DOHH2 (cell line): ENCODE measurements around the gene ADCY3.

ENCODE experiments used
- H3F3A ChIP-seq: fragments of 200-600 bp; sonication (generic), shearing (Covaris generic); 2 replicates; pipeline ENCODE4 v1.6.0; 2016; ENCODE audit warnings: antibody characterized with exemption, mild to moderate bottlenecking; ENCODE audit not compliant: control insufficient read depth, insufficient read depth
- H3K27ac ChIP-seq: fragments of 200-600 bp; sonication (generic); 2 replicates; pipeline ENCODE4 v1.5.1; 2014; ENCODE audit warnings: low read depth, mild to moderate bottlenecking, low read length, moderate library complexity
- H3K27me3 ChIP-seq: fragments of 200-600 bp; sonication (generic); 2 replicates; pipeline ENCODE4 v1.6.1; 2014; ENCODE audit warnings: mild to moderate bottlenecking, low read length, mixed read lengths; ENCODE audit not compliant: control insufficient read depth
- H3K36me3 ChIP-seq: fragments of 200-600 bp; sonication (generic); 2 replicates; pipeline ENCODE4 v1.6.1; 2014; ENCODE audit warnings: mild to moderate bottlenecking, low read length, moderate library complexity, mixed read lengths; ENCODE audit not compliant: control insufficient read depth
- H3K4me1 ChIP-seq: fragments of 200-600 bp; sonication (generic); 2 replicates; pipeline ENCODE4 v1.6.1; 2014; ENCODE audit warnings: mild to moderate bottlenecking, low read length, mixed read lengths; ENCODE audit not compliant: control insufficient read depth
- H3K4me2 ChIP-seq: fragments of 200-600 bp; sonication (generic); 2 replicates; pipeline ENCODE4 v1.6.0; 2014; ENCODE audit warnings: mild to moderate bottlenecking, low read length, moderate library complexity
- H3K4me3 ChIP-seq: fragments of 200-600 bp; sonication (generic); 2 replicates; pipeline ENCODE4 v1.5.1; 2014; ENCODE audit warnings: mild to moderate bottlenecking, low read length, mixed read lengths
- H3K79me2 ChIP-seq: fragments of 200-600 bp; sonication (generic); 2 replicates; pipeline ENCODE4 v1.6.1; 2014; ENCODE audit warnings: mild to moderate bottlenecking, low read length, mixed read lengths; ENCODE audit not compliant: control insufficient read depth
- H3K9me2 ChIP-seq: fragments of 200-600 bp; sonication (generic); replicated peaks from 2 replicates; pipeline ENCODE4 v1.6.1; 2014; ENCODE audit warnings: mild to moderate bottlenecking, low read length, mixed read lengths; ENCODE audit not compliant: control insufficient read depth
- H3K9me3 ChIP-seq: fragments of 200-600 bp; sonication (generic); 2 replicates; pipeline ENCODE4 v1.6.1; 2014; ENCODE audit warnings: antibody characterized with exemption, low read length, mixed read lengths; ENCODE audit not compliant: control insufficient read depth, insufficient read depth
- H4K20me1 ChIP-seq: fragments of 200-600 bp; sonication (generic); 2 replicates; pipeline ENCODE4 v1.6.0; 2014; ENCODE audit warnings: low read depth, mild to moderate bottlenecking, antibody characterized with exemption, low read length, moderate library complexity; ENCODE audit not compliant: control insufficient read depth, insufficient read depth
- EZH2phosphoT487 ChIP-seq: fragments of 200-600 bp; sonication (generic); IDR thresholded peaks from 2 replicates; pipeline ENCODE4 v1.6.1; 2017; ENCODE audit warnings: borderline replicate concordance, mild to moderate bottlenecking, antibody characterized with exemption, low read length, moderate library complexity, mixed read lengths
- TF ChIP-seq, protein P1 (sequence below): fragments of 200-600 bp; sonication (generic); IDR thresholded peaks from one replicate; pipeline ENCODE4 v1.5.1; 2014; ENCODE audit warnings: antibody characterized with exemption, mild to moderate bottlenecking, low read depth, low read length; ENCODE audit not compliant: poor library complexity, severe bottlenecking

The ADCY3 gene

DNA sequence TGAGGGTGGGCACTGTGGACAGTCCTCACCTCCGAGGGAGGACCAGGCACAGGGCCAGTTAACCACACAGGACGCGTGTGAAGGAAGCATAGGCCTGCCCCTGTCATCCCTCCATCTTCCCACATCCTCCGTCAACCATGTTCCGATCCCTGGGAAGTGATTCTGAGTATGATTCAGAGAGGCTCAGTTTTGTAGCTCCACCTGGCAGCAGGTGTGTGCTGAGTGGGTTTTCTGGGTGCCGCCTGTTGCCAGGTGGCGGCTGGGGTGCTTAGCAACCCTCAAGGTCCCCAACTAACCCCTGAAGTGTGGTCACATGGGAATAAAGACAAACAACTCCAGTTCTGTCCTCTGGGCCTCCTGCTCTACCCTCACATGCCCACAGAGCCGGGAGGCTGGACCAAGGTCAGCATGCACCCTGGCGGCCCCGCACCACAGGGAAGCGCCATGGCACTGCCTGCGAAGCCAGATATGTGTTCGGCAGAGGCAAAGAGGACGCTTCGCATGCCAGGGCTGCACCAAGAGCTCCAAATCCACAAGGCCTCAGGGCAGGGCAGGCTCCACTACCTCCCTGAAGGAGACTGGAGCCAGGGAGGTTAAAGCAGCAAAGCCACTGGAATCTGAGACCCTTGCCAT is 60.0 kb downstream of the ADCY3 start:
- no peaks in the 10 kb centered on the region for H3K27me3 ChIP-seq
- TF ChIP-seq, protein P1, sequence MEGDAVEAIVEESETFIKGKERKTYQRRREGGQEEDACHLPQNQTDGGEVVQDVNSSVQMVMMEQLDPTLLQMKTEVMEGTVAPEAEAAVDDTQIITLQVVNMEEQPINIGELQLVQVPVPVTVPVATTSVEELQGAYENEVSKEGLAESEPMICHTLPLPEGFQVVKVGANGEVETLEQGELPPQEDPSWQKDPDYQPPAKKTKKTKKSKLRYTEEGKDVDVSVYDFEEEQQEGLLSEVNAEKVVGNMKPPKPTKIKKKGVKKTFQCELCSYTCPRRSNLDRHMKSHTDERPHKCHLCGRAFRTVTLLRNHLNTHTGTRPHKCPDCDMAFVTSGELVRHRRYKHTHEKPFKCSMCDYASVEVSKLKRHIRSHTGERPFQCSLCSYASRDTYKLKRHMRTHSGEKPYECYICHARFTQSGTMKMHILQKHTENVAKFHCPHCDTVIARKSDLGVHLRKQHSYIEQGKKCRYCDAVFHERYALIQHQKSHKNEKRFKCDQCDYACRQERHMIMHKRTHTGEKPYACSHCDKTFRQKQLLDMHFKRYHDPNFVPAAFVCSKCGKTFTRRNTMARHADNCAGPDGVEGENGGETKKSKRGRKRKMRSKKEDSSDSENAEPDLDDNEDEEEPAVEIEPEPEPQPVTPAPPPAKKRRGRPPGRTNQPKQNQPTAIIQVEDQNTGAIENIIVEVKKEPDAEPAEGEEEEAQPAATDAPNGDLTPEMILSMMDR, result no peak
- TF ChIP-seq EZH2phosphoT487, result no peak
- H3K4me2 ChIP-seq, result no peak overlapping the region
- no peak overlapping the region for H3K4me3 ChIP-seq
- no peak overlapping the region for H3K27ac ChIP-seq
- H3K9me3 ChIP-seq, result no peaks in the 10 kb centered on the region
- H3K4me1 ChIP-seq, result no peaks in the 10 kb centered on the region
- H3F3A ChIP-seq, result no peaks in the 10 kb centered on the region
- peaks cover 13% of the 10 kb centered on the region; the same call in 1 of the 2 replicates for H3K36me3 ChIP-seq
- H3K79me2 ChIP-seq, result peaks cover 4% of the 10 kb centered on the region
- no peaks in the 10 kb centered on the region for H4K20me1 ChIP-seq
- H3K9me2 ChIP-seq, result no peaks in the 10 kb centered on the region

DNA sequence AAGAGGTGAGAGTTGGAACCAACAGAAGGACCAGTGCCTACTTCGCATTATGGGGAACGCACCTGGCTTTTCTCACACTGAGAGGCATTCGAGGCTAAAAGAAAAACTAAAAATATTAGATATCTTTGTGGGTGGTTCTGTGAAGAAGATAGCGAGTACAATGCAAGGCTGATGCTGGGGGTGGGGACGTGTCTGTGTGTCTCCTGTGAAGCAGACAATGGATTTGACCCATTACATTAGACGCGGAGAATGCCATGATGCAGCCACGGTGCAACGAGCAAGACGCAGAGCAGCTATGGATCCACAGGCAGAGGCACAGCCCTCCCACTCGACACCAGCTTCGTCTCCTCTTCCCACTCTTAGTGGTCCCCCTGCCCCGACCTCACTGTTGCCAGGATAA is 61.0 kb downstream of the ADCY3 start:
- H3K4me1 ChIP-seq, result no peaks in the 10 kb centered on the region
- H3K79me2 ChIP-seq, result peaks cover 4% of the 10 kb centered on the region
- no peak overlapping the region for H3K4me3 ChIP-seq
- no peaks in the 10 kb centered on the region for H4K20me1 ChIP-seq
- H3F3A ChIP-seq, result no peaks in the 10 kb centered on the region
- peaks cover 21% of the 10 kb centered on the region for H3K36me3 ChIP-seq
- no peak overlapping the region for H3K4me2 ChIP-seq
- H3K9me3 ChIP-seq, result no peaks in the 10 kb centered on the region
- no peaks in the 10 kb centered on the region for H3K27me3 ChIP-seq
- H3K9me2 ChIP-seq, result no peaks in the 10 kb centered on the region
- H3K27ac ChIP-seq, result no peak overlapping the region
- TF ChIP-seq, protein P1, result no peak
- TF ChIP-seq EZH2phosphoT487, result no peak

DNA sequence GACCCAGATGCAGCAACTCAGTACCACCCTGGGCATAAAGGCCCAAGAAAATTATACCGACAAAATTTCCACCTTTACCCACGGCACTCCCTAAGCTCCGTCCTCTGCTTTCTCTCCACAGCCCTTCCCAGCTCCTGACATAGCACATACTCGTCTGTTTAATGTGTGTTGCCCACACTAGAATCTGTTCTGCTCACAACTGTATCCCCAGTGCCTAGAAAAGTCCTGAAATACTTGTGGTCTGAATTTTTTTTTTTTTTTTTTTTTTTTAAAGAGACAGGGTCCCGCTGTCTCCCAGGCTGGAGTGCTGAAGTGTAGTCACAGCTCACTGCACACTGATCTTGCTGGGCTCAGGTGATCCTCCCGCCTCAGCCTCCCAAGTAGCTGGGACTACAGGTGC is 62.3 kb downstream of the ADCY3 start:
- Histone ChIP-seq H3K4me3 (no peak overlapping the region), H3K27ac (no peak overlapping the region), H3K36me3 (peaks cover 22% of the 10 kb centered on the region), H3K4me1 (no peaks in the 10 kb centered on the region), H3K79me2 (peaks cover 4% of the 10 kb centered on the region), H3K4me2 (no peak overlapping the region), H3K27me3 (no peaks in the 10 kb centered on the region), H3K9me2 (no peaks in the 10 kb centered on the region), H3K9me3 (no peaks in the 10 kb centered on the region), H4K20me1 (no peaks in the 10 kb centered on the region), H3F3A (no peaks in the 10 kb centered on the region)
- no peak for TF ChIP-seq EZH2phosphoT487
- TF ChIP-seq, protein P1, result no peak
